Measurements from ENCODE around the gene PLXNA4.

Gene PLXNA4

GRCh38 chr7:132578826-132579225 is 2.6 kb upstream of the PLXNA4 start:
- H3K9me3 Mint-ChIP-seq, result no peaks in the 10 kb centered on the region
- H3K36me3 Mint-ChIP-seq (ENCODE audit: low read depth), result no peaks in the 10 kb centered on the region
- peaks cover 4% of the 10 kb centered on the region for H3K4me1 Mint-ChIP-seq (ENCODE audit: low read depth)
- peaks cover 61% of the 10 kb centered on the region for H3K27me3 Mint-ChIP-seq
- H3K4me3 Mint-ChIP-seq, result no peak overlapping the region
- intact Hi-C loops (cut with micrococcal nuclease), result no loop called here
- H3K27ac Mint-ChIP-seq, result no peak overlapping the region

- no peak overlapping the region for H3K27ac Mint-ChIP-seq
- no peaks in the 10 kb centered on the region for H3K9me3 Mint-ChIP-seq
- intact Hi-C loops (cut with micrococcal nuclease), result no loop called here
- H3K27me3 Mint-ChIP-seq, result peaks cover 69% of the 10 kb centered on the region
- H3K4me3 Mint-ChIP-seq, result no peak overlapping the region
- H3K36me3 Mint-ChIP-seq (ENCODE audit: low read depth), result no peaks in the 10 kb centered on the region
- peaks cover 4% of the 10 kb centered on the region for H3K4me1 Mint-ChIP-seq (ENCODE audit: low read depth)
These were observed 1.7 kb upstream of the PLXNA4 start for GRCh38 chr7:132578050-132578370.

- H3K36me3 Mint-ChIP-seq (ENCODE audit: low read depth), result no peaks in the 10 kb centered on the region
- peaks cover 75% of the 10 kb centered on the region for H3K27me3 Mint-ChIP-seq
- no peaks in the 10 kb centered on the region for H3K9me3 Mint-ChIP-seq
- no peak overlapping the region for H3K27ac Mint-ChIP-seq
- intact Hi-C loops (cut with micrococcal nuclease), result no loop called here
- H3K4me1 Mint-ChIP-seq (ENCODE audit: low read depth), result peaks cover 4% of the 10 kb centered on the region
- H3K4me3 Mint-ChIP-seq, result no peak overlapping the region
These were observed 1.2 kb upstream of the PLXNA4 start for GRCh38 chr7:132577206-132578049.

GRCh38 chr7:132576721-132577085 is 433 bp upstream of the PLXNA4 start:
- Mint-ChIP-seq H3K4me3 (no peak overlapping the region), H3K9me3 (no peaks in the 10 kb centered on the region), H3K27ac (no peak overlapping the region), H3K4me1 (ENCODE audit: low read depth) (peaks cover 4% of the 10 kb centered on the region), H3K36me3 (ENCODE audit: low read depth) (no peaks in the 10 kb centered on the region), H3K27me3 (peaks cover 81% of the 10 kb centered on the region)
- intact Hi-C loops (cut with micrococcal nuclease), result no loop called here

- Mint-ChIP-seq H3K4me3 (no peak overlapping the region), H3K27me3 (peaks cover 90% of the 10 kb centered on the region)
These were observed 770 bp downstream of the PLXNA4 start for GRCh38 chr7:132575419-132575981.

GRCh38 chr7:132574223-132574622 is 2.0 kb downstream of the PLXNA4 start:
- no peaks in the 10 kb centered on the region for H3K36me3 Mint-ChIP-seq (ENCODE audit: low read depth)
- H3K9me3 Mint-ChIP-seq, result no peaks in the 10 kb centered on the region
- peaks cover 86% of the 10 kb centered on the region for H3K27me3 Mint-ChIP-seq
- H3K27ac Mint-ChIP-seq, result no peak overlapping the region
- intact Hi-C loops (cut with micrococcal nuclease), result no loop called here
- no peak overlapping the region for H3K4me3 Mint-ChIP-seq
- H3K4me1 Mint-ChIP-seq (ENCODE audit: low read depth), result peaks cover 4% of the 10 kb centered on the region

More at GRCh38 chr7:132575419-132575981, 770 bp downstream of the PLXNA4 start:
- no peaks in the 10 kb centered on the region for H3K9me3 Mint-ChIP-seq
- peaks cover 4% of the 10 kb centered on the region for H3K4me1 Mint-ChIP-seq (ENCODE audit: low read depth)
- no peak overlapping the region for H3K27ac Mint-ChIP-seq
- H3K36me3 Mint-ChIP-seq (ENCODE audit: low read depth), result no peaks in the 10 kb centered on the region
- intact Hi-C loops (cut with micrococcal nuclease), result no loop called here

GRCh38 chr7:132573251-132573955 is 2.9 kb downstream of the PLXNA4 start:
- Mint-ChIP-seq H3K27ac (no peak overlapping the region), H3K9me3 (no peaks in the 10 kb centered on the region), H3K4me3 (no peak overlapping the region), H3K4me1 (ENCODE audit: low read depth) (peaks cover 4% of the 10 kb centered on the region), H3K27me3 (peaks cover 85% of the 10 kb centered on the region), H3K36me3 (ENCODE audit: low read depth) (no peaks in the 10 kb centered on the region)
- intact Hi-C loops (cut with micrococcal nuclease), result no loop called here

DNA sequence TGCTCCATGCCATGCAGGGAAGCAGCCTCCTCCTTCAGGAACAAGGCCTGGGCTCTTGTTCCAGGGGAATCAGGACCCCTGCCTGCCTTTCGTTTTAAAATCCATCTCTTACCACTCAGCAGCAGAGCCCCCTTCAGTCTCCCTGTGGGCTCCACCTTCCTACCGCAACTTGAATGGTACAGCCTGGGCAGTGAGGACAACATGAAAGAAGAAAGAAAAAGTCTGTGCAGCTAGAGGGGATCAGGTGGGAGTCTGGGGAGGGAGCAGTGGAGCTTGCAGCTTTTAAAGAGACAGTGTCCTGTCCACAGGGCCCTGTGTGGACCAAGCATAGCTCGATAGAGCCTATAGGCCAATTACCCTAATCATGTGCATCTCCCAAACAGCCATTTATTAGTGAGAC is 3.7 kb downstream of the PLXNA4 start:
- intact Hi-C loops (cut with micrococcal nuclease), result no loop called here
- Mint-ChIP-seq H3K27ac (no peak overlapping the region), H3K4me3 (no peak overlapping the region), H3K27me3 (peaks cover 84% of the 10 kb centered on the region), H3K36me3 (ENCODE audit: low read depth) (no peaks in the 10 kb centered on the region), H3K4me1 (ENCODE audit: low read depth) (peaks cover 3% of the 10 kb centered on the region), H3K9me3 (no peaks in the 10 kb centered on the region)

- H3K4me3 Mint-ChIP-seq, result no peak overlapping the region
- H3K4me1 Mint-ChIP-seq (ENCODE audit: low read depth), result no peaks in the 10 kb centered on the region
- H3K27ac Mint-ChIP-seq, result no peak overlapping the region
- no peaks in the 10 kb centered on the region for H3K36me3 Mint-ChIP-seq (ENCODE audit: low read depth)
- H3K9me3 Mint-ChIP-seq, result no peaks in the 10 kb centered on the region
- intact Hi-C loops (cut with micrococcal nuclease), result no loop called here
- peaks cover 85% of the 10 kb centered on the region for H3K27me3 Mint-ChIP-seq
These were observed 4.3 kb downstream of the PLXNA4 start for GRCh38 chr7:132571970-132572369.

DNA sequence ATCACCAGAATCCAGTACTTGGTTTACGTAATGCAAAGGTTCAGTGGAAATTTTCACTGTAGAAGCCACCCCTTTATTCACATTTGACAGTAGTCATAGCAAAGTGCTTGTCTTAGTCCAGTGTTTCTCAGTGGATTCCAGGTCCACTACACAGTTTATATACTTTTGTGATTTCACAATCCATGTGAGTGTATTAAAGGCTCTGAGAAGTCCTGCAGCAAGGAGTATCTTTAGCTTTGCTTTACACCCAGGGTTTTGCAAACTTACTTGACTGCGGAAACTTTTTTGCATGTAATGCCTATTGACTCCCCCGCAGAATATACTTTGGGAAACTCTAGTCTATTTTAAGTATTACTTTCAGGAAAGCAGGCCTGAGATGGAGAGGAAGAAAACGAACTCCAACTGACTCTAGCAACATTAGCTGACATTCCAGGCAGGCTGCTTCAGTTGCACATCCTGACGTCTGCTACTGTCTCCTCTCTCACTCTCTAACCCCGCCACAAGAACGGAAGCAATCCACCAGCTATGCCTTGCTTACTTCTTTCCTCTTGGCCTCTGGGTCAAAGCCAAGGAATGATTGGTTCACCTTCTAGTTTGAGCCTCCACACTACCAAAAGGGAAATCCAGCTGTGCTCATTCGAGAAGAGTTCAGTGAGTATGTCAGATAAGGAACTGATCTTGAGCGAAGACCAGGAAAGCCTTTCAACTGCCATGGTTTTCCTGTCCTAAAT is 6.2 kb downstream of the PLXNA4 start:
- Mint-ChIP-seq H3K36me3 (ENCODE audit: low read depth) (no peaks in the 10 kb centered on the region), H3K27ac (no peak overlapping the region), H3K27me3 (peaks cover 81% of the 10 kb centered on the region), H3K4me1 (ENCODE audit: low read depth) (no peaks in the 10 kb centered on the region), H3K4me3 (no peak overlapping the region), H3K9me3 (no peaks in the 10 kb centered on the region)
- intact Hi-C loops (cut with micrococcal nuclease), result no loop called here

GRCh38 chr7:132568962-132569361 is 7.3 kb downstream of the PLXNA4 start:
- H3K4me3 Mint-ChIP-seq, result no peak overlapping the region
- intact Hi-C loops (cut with micrococcal nuclease), result no loop called here
- peaks cover 81% of the 10 kb centered on the region for H3K27me3 Mint-ChIP-seq
- no peaks in the 10 kb centered on the region for H3K4me1 Mint-ChIP-seq (ENCODE audit: low read depth)
- no peaks in the 10 kb centered on the region for H3K36me3 Mint-ChIP-seq (ENCODE audit: low read depth)
- H3K9me3 Mint-ChIP-seq, result no peaks in the 10 kb centered on the region
- no peak overlapping the region for H3K27ac Mint-ChIP-seq

DNA sequence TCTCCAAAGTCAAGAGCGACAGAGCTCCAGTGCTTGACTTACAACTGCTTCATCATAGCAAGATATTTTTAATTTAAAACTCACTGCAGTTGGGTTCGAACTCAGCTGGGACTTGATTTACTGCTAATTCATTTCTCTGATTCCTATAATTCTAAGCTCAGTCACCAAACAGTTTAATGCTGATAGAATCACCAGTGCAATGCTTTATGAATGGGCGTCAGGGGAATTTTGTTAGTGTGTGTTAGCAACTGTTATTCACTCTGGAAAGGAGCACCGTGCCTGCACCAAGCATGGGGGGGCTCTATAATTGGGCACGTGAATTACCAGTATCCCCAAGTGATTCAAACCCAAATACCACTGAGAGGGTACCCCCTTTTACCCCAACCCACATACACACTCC is 10.4 kb downstream of the PLXNA4 start:
- intact Hi-C loops (cut with micrococcal nuclease), result no loop called here
- no peaks in the 10 kb centered on the region for H3K36me3 Mint-ChIP-seq (ENCODE audit: low read depth)
- peaks cover 72% of the 10 kb centered on the region for H3K27me3 Mint-ChIP-seq
- H3K4me3 Mint-ChIP-seq, result no peak overlapping the region
- H3K27ac Mint-ChIP-seq, result no peak overlapping the region
- H3K4me1 Mint-ChIP-seq (ENCODE audit: low read depth), result no peaks in the 10 kb centered on the region
- peaks cover 10% of the 10 kb centered on the region for H3K9me3 Mint-ChIP-seq

DNA sequence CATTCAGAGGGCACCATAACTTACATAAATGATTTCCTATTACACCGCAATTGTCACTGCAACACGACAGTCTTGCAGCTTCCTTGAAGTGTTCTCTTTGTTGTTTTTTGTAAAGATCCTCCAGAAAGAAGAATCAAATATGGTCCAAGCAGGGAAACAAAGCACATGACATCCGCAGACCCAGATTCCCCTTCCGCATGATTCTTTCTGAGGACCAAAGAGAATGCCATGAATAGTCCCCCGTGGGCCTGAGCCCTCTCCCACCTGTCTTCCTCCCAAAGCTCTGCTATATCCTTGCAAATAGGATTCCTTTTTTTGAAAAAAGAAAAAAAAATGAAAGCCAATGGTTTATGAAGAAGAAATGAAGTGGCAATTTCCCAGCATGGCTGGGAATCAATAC is 10.8 kb downstream of the PLXNA4 start:
- Mint-ChIP-seq H3K9me3 (peaks cover 10% of the 10 kb centered on the region), H3K4me3 (no peak overlapping the region), H3K36me3 (ENCODE audit: low read depth) (no peaks in the 10 kb centered on the region)

DNA sequence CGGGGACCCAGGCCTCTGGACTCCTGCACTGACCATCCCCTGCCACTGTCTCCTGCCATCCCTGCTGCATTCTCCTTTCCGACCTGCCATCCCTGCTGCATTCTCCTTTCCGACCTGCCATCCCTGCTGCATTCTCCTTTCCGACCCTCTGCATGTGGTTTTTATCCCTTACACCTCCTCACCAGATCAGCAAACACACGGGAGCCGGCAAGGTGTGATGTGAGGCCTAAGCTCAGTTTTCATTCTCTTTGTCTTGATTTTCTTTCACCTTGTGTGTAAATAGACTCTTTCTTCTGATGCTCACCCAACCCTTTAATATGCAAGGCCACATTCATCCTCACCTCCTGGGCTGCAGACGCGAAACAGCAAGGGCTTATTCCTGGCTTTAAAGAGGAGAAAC is 11.4 kb downstream of the PLXNA4 start:
- Mint-ChIP-seq H3K36me3 (ENCODE audit: low read depth) (no peaks in the 10 kb centered on the region), H3K27ac (no peak overlapping the region), H3K4me3 (no peak overlapping the region), H3K27me3 (peaks cover 68% of the 10 kb centered on the region), H3K4me1 (ENCODE audit: low read depth) (no peaks in the 10 kb centered on the region), H3K9me3 (peaks cover 10% of the 10 kb centered on the region)
- intact Hi-C loops (cut with micrococcal nuclease), result no loop called here

More for the DNA sequence above, 10.8 kb downstream of the PLXNA4 start:
- intact Hi-C loops (cut with micrococcal nuclease), result no loop called here
- Mint-ChIP-seq H3K27ac (no peak overlapping the region), H3K27me3 (peaks cover 72% of the 10 kb centered on the region), H3K4me1 (ENCODE audit: low read depth) (no peaks in the 10 kb centered on the region)
